Measurements from ENCODE around the gene CCDC154.
"Not testable (repeated sequence)": the region's sequence is repeated elsewhere in the genome, so short reads cannot be mapped to it uniquely, and the experiment has no call there.

Gene CCDC154

GRCh38 chr16:1472974-1473373 lies 28.6 kb upstream of the CCDC154 start:
- no peak for DNase-seq (ENCODE audit: low spot score)

DNA sequence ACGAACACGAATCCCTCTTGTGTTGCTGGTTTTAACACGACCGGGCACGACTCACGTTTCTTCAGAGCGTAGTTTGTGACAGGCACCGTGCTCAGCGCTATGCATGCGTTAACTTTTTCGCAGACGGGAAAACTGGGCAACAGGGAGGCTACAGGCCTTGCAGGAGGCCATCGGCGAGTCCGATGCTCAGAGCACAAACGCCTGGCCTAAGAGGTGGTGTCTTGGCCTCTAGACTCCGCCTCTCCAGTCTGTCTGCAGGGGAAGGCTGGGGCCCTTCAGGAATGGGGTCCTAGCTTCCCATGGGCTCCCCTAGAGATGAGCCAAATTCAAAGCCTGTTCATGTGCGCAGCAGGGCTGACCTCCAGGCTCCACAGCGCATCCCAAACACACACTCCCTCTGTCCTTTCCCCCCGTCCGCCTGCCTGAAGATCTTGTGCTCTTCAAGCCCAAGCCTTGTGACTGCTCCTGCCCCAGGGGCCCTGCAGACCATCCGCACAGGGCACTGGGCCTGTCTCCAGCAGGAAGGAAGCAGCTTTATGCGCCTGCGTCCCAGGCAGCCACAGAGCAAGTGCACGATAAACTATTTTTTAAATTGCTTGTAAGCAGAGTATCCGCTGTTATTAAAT lies 27.3 kb upstream of the CCDC154 start:
- no peak for DNase-seq (ENCODE audit: low spot score)

GRCh38 chr16:1470481-1471251 lies 26.3 kb upstream of the CCDC154 start:
- DNase-seq (ENCODE audit: low spot score): no peak

DNA sequence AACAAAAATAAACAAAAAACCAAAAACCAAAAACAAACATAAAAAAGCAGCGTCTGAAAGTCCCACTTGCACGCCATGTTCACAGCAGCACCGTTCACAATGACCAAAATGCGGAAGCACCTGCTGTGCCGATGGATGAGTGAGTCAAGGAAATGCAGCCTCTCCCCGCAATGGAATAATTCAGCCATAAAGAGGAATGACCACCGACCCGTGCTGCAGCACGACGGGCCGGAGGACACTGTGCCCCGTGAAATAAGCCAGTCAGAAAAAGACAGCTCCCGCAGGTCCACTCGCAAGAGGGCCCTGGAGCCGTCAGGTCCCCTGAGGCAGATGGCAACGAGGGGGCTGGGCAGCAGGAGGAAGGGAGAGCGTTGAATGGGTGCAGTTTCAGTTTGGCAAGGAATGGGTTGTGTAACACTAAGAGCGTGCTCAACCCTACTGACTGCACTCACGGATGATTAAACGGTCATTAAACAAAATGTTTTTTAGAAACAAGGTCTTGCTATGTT lies 25.4 kb upstream of the CCDC154 start:
- no peak for DNase-seq (ENCODE audit: low spot score)

DNA sequence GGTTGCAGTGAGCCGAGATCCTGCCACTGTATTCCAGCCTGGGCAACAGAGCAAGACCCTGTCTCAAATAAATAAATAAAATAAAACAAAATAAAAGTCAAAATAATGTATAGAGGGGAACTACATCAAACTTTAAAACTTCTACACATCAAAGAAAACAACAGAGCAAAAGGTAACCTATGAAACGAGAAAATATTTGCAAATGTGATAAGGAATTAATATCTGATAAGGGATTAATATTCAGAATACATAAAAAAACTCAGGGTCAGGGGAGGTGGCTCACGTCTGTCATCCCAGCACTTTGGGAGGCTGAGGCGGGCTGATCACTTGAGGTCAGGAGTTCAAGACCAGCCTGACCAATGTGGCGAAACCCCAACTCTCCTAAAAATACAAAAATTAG lies 24.8 kb upstream of the CCDC154 start:
- not testable (repeated sequence) for DNase-seq (ENCODE audit: low spot score)

- no peak for DNase-seq (ENCODE audit: low spot score)
These were observed 24.1 kb upstream of the CCDC154 start for GRCh38 chr16:1468426-1468810.

- DNase-seq (ENCODE audit: low spot score): no peak
These were observed 22.7 kb upstream of the CCDC154 start for GRCh38 chr16:1466968-1467521.

GRCh38 chr16:1466054-1466453 lies 21.7 kb upstream of the CCDC154 start:
- DNase-seq (ENCODE audit: low spot score): no peak

DNA sequence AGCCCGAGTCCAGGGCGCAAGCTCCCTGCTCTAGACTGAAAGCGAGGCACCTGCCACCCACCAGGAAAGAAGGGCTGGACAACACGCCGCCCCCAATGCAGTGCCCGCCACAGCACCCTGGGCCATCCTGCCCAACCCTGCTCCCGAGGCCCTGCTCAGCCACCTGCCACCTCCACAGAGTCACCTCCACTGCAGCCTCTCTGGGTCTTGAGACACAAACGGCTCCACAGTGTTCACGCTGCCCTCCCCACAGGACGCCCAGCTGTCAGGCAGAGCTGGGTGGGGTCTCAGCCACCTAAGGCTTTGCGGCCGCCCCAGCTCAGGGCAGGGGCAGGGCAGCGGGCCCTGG lies 21.2 kb upstream of the CCDC154 start:
- DNase-seq (ENCODE audit: low spot score): no peak

GRCh38 chr16:1464894-1465566 lies 20.7 kb upstream of the CCDC154 start:
- DNase-seq (ENCODE audit: low spot score): no peak

DNA sequence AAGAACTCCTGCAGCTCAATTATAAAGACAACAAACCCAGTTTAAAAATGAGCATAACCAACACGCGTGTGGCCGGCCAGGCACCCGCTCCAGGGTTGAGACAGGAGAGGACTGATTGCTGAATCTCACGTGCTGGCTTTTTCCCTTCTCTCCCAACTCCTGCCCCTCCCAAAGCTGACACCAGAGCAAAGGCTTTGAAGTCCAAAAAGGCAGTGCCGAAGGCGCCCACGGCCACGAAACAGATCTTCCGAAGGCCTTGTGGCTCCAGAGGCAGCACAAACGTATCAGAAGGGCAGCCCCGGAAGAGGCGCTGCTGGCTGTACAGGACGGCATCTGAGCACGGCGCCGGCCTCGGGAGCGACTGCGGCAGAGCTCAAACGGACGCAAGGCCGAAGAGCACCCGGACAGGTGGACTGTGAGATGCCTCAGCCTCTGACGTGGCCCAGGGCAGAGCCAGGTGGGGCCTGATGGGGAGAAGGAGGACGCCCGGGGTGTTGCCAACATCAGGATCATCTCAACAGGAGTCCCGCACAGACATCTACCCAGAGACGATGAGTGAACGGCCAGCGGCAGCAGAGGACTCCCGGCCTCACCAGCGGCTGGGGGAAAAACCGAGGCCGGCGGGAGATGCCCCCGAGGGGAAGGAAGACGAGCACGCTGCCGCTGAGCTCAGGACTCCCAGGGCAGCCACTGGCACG lies 20.0 kb upstream of the CCDC154 start:
- no peak for DNase-seq (ENCODE audit: low spot score)

DNA sequence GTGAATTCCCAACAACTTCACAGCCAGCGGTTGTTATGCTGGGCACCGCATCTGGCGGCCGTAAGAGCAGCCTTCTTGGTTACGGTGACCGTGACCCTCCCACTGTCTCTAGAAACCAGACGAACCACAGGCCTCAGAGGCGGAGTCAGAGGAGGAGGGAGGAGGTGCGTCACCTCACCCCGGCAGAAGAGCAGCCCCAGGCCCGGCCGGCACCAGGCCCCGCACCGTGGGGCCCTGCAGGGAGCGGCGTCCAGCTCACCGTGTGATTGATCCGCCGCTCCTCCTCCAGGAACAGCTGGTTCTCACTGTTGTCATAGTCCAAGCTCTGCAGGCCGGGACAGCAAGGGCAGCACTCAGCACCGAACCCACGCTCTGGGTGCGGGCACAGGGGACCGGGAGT lies 16.8 kb upstream of the CCDC154 start:
- no peak for DNase-seq (ENCODE audit: low spot score)

DNA sequence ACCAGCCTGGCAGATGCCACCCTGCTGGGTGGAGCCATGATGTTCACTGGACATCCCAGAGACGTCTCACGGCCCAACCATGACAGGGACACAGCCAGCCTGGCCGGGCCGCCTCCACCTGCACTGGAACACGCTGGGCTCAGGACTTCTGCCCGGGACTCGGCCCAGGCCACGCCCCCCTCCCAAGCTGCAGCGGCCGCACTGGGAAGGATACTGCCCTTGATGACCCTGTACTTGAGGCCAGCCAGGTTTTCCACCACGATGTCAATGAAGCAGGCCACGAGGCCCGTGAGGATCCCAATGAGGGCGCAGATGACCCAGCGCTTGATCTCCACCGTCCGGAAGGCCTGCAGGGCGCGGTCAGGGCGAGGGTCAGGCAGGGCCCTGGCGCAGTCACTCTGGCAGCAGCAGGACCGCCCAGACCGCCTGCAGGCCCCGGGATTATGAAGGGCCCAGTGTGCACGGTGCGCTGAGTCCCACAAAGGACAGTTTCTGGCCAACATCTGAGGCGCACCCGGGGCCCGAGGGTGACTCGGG lies 16.3 kb upstream of the CCDC154 start:
- no peak for DNase-seq (ENCODE audit: low spot score)

DNA sequence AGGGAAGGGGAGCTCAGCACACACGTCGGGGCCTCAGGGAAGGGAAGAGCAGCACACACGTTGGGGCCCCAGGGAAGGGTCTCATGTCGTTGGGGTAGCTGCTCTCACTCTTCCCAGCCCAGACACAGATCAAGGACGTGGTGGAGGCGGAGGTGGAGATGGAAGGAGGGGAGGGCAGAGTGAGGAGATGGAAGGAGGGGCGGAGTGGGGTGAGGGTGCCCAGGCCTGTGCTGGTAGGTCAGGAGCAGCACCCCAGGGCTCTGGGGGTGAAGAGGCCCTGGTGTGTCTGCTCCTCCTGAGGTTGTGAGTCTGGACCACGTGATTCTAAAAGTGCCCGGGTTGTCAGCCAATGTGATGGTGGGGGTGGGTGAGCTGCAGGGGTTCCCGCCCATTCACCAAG lies 15.6 kb upstream of the CCDC154 start:
- DNase-seq (ENCODE audit: low spot score): no peak

DNA sequence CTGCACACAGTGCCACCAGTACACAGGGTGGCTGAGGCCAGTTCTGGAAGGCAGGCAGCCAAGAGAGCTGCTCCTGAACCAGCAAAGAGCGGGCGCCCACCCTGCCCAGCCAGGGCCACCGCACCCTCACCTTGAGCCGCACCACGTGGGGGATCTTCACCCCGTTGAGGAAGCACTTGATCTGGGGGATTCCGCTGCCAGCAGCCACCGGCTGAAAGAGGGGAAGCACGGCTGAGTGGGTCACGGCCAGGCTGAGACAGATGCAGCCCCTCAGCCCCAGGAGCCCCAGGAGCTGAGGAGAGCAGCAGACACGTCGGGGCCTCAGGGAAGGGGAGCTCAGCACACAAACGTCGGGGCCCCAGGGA lies 14.6 kb upstream of the CCDC154 start:
- no peak for DNase-seq (ENCODE audit: low spot score)

DNA sequence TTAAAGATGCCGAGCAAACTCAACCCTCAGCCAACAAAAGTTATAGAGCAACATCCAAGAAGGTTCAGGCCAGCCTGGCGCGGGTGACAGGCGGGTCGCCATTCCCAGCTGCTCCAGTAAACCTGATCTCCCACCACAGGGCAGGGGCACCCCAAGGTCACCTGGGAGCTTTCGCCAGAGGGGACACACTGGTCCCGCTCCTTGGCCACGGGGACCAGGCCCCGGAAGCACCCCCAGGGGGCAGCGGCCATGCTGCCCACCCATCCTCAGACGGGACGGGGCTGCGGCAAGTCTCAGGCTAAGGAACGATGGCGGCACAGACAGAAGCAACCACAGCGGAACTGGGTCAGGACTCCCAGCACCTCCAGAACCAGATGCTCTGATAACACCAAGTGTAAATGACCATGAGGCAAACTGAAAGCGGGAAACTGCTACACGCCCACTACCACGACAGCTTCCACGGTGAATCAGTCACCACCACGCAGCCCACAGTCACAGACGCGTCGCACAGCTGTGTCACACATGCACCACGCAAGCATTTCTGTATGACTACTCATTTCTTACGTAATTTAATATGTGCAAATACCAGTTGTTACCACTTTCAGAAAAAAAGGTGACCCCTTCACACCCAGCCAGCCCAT lies 14.1 kb upstream of the CCDC154 start:
- DNase-seq (ENCODE audit: low spot score): no peak

DNA sequence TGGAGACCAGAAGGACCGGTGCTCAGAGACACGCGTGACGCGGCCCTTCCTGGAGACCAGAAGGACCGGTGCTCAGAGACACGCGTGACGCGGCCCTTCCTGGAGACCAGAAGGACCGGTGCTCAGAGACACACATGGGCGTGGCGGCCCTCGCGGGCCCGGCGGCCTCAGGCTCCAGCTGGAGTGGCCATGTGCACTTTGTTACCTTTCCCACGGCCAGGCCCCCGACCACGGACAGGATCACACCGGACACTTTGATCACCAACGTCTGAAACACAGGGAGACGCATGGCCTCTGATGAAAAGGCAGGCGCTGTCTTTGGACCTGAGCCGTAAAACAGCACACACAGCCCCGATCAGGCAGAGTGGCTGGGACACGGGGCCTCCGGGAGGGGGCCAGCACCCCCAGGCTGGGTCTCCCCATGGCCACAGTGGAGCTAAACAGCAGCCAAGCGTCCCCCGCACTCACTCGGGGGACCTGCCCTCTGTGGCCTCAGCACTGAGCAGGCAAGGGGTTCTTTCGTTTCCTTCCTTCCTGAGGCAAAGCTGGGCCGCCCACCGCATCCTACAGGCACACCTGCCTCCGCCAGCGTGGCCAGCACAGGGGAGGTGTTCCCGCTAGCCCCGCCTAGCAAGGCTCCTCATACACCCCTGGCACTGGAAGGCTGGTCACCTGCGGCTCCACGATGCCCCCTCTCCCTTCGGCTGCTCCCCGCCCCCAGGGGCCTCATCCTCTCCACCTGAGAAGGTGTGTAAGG lies 13.3 kb upstream of the CCDC154 start:
- DNase-seq (ENCODE audit: low spot score): no peak

- DNase-seq (ENCODE audit: low spot score): no peak
These were observed 12.6 kb upstream of the CCDC154 start for GRCh38 chr16:1456951-1457350.

DNA sequence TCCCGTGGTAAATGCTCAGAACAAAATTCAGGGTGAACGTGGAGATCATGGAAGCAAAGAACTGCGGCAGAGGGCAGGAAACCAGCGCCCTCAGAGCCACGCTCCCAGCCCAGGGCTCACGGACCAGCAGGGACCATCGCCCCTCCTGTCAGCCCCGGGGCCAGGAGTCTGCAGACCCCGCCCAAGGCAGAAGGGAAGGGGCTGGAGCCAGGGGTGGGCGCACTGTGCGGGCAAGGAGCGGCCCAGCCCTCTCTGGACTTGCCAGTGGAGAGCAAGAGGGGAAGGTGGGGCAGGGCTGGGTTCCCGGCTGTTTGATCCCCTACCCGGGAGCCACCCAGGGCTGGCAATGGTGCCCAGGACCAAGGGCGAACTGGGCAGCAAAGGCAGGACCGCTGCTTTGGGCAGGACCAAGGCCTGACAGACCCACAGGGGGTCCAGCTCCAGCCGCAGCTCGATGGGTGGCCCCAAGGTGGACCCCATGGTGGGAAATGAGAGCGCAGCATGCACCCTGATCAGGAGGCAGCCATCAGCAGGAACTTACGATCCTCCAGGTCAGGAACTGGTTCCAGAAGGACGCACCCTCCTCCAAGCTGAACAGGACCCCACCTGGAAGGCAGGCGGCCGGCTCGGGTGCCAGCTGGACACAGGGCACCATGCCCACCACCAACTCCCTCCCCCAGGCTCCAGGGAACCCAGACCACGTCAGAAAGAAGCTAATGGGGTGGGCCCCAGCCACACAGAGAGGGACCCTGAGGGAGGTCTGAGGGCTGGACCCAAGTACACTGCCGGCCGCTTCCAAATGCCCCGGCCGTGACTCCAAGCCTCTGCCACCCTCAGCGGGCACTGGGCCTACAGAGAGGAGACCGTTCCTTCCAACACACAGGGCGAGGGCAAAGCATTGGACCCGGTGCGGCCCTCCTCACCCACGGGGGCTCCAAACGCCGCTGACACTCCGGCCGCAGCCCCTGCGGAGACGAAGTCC lies 11.1 kb upstream of the CCDC154 start:
- DNase-seq (ENCODE audit: low spot score): no peak

DNA sequence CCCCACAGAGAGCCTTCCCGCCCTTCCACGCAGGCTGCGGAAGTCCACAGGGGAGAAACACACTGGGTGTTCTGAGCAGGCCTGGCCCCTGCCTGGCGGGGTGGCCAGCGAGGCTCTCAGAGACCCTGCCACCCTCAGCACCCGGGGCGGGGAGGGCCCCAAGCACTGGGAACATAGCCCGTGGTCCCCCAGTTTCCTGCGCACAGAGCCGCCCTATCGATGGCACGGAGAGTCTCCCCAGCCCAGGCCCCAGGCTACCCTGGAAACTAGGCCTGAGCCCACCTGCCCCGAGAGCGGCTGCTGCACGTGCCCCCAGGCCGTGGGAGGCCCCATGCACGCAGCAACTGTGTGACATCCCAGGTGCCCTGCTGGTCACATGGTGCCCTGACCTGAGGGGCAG lies 10.2 kb upstream of the CCDC154 start:
- no peak for DNase-seq (ENCODE audit: low spot score)

Measured in iPS-NIHi11 (cell line).